ENCODE measurements around the gene LRRC2. TPM values are rescaled to one million over a fixed set of nuclear protein-coding genes. Genes with fewer than 3 reads are reported as not detected.

Gene LRRC2, protein sequence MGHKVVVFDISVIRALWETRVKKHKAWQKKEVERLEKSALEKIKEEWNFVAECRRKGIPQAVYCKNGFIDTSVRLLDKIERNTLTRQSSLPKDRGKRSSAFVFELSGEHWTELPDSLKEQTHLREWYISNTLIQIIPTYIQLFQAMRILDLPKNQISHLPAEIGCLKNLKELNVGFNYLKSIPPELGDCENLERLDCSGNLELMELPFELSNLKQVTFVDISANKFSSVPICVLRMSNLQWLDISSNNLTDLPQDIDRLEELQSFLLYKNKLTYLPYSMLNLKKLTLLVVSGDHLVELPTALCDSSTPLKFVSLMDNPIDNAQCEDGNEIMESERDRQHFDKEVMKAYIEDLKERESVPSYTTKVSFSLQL
- total RNA-seq = 1.2 TPM

DNA sequence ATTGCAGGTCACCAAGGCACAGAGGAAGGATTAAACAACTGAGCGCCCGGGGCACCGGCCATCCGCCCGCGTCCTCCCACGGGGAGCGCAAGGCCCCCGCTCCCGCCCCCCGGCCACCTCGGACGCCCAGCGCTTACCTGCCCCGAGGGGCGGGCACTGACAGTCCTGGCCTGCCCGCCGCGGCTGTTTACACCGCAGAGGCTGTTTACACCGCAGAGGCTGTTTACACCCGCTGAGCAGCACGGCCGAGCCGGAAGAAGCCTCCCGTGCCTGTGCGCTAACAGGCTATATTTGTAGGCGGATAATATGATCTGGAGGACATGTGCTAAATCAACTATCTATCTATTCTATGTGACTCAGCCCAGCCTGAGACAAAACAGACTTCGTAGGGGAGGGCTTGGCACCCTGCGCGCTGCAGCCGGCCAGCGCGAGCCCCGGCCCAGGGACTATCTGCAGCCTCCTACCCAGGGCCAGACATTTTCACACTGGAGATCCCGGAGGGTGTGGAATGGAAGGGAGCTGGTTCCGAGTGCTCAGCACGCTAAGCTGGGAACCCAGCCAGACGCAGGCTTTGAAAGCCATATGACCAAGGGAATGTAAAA, at the start of gene LRRC2:
TSS of gene LRRC2 (minus strand) at position 263 of the 602 bp plus-strand sequence. CDS start 14,711 bp downstream, outside the sequence.

DNA sequence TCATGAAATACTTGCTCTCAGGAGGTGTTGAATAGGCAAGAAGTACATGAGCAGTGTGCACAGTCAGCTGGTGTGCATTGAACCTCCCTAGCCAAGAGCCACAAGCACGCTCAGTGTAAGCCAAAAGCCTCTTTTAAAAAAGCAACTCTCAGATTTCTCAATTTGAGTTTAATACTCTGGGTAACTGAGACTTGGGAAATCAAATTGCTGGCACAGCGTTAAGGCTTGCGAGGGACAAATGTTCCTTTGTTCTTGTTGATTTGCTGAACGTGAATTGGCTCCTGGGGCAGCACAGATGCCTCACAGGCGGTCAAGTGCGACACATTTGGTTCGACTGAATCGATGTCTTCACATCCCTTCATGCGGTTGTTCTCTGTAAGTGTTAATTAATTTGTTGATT, 46.2 kb upstream of the LRRC2 start, which contains the start of gene FAM240A:
TSS of gene FAM240A (plus strand) at position 202 of the 400 bp plus-strand sequence. CDS start at position 361, 159 bp downstream.

DNA sequence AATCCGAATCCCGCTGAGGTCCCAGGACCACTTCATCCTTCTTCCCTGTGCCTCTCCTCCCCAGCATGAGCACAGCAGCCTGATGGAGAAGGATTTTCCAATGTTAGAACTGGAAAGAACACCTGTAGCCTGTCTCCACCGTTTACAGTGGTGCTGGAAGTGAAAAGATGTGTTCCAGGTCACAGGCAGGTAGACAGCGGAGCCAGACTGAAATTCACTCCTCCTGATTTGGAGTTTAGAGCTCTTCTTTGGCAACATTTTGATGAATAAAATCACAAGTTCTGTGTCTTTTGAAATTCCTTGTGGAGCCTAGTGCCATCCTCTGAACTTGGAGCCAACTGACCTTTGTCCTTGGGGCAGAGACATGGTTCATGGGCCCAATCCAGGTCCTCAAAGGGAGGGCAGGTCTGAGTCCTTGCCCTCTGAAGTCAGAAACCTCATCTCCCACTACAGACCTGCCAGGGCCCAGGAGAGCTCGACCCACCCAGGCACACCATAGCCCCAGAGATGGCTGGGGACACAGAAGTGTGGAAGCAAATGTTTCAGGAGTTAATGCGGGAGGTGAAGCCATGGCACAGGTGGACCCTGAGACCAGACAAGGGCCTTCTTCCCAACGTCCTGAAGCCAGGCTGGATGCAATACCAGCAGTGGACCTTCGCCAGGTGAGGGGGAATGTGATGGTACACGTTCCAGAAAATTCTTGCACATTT, 68.4 kb downstream of the LRRC2 start, which contains the start of gene RTP3:
TSS of gene RTP3 (plus strand) at position 421 of the 710 bp plus-strand sequence. CDS start at position 508, 87 bp downstream.

Other genes with a start within 250 kb of the LRRC2 start
- gene CCR2, start 212.2 kb downstream of the LRRC2 start, total RNA-seq = 0.23 TPM
- not detected for gene CCR5, start 195.4 kb downstream of the LRRC2 start, total RNA-seq
- 1.4 TPM for gene CCRL2, start 159.0 kb downstream of the LRRC2 start, total RNA-seq
- gene LTF, start 101.4 kb downstream of the LRRC2 start, total RNA-seq = 0.92 TPM
- gene RTP3, start 68.3 kb downstream of the LRRC2 start, total RNA-seq = not detected
- gene FAM240A, start 46.2 kb upstream of the LRRC2 start, total RNA-seq = not detected
- gene ALS2CL, start 127.4 kb upstream of the LRRC2 start, total RNA-seq = 2.1 TPM
- gene TMIE, start 135.1 kb upstream of the LRRC2 start, total RNA-seq = 1.6 TPM
- gene PRSS50, start 151.6 kb upstream of the LRRC2 start, total RNA-seq = not detected